K562 (cell line): Measurements from ENCODE around the gene CPT1B. TPM values are rescaled to one million over a fixed set of nuclear protein-coding genes. Genes with fewer than 3 reads are reported as not detected.

Source experiments
- BCOR ChIP-seq: fragments of 450-650 bp; IDR thresholded peaks from 2 replicates; pipeline ENCODE4 v1.6.1; 2016
- CHD1 ChIP-seq: fragments of 200-600 bp; sonication (generic); IDR thresholded peaks from one replicate; pipeline ENCODE4 v1.6.1; 2012; ENCODE audit warnings: mild to moderate bottlenecking, moderate library complexity, low read length, inconsistent platforms
- DLX4 ChIP-seq: fragments of 250-450 bp; sonication (Bioruptor Pico); IDR thresholded peaks from 2 replicates; pipeline ENCODE4 v1.6.1; 2021; ENCODE audit warnings: mild to moderate bottlenecking
- E2F1 ChIP-seq: sonication (generic); formaldehyde crosslinking; IDR thresholded peaks from 2 replicates; pipeline ENCODE4 v1.8.1; 2023; ENCODE audit warnings: mild to moderate bottlenecking, missing genetic modification reagents, moderate library complexity
- EHMT2 ChIP-seq: fragments of 450-650 bp; IDR thresholded peaks from 2 replicates; pipeline ENCODE4 v1.6.1; 2018; ENCODE audit warnings: antibody characterized with exemption
- ELK1 ChIP-seq: sonication (generic); formaldehyde crosslinking; IDR thresholded peaks from 2 replicates; pipeline ENCODE4 v1.8.1; 2022; ENCODE audit warnings: missing genetic modification reagents
- FOXJ2 ChIP-seq: fragments of 200-800 bp; sonication (Bioruptor generic); IDR thresholded peaks from 2 replicates; pipeline ENCODE4 v1.6.1; 2016; ENCODE audit warnings: missing genetic modification characterization, missing compliant biosample characterization
- HDAC1 ChIP-seq, 2 experiments: fragments of 450-650 bp; IDR thresholded peaks; 2 replicates each; pipeline ENCODE4 v1.6.1; 2016 to 2017; ENCODE audit warnings: inconsistent platforms in 1 of 2, mild to moderate bottlenecking in 1 of 2, moderate library complexity in 1 of 2
- PML ChIP-seq: IDR thresholded peaks from 2 replicates; pipeline ENCODE4 v1.6.1; 2012; ENCODE audit warnings: low read length, inconsistent platforms
- RREB1 ChIP-seq: fragments of 250-450 bp; sonication (Bioruptor Pico); IDR thresholded peaks from 2 replicates; pipeline ENCODE4 v1.4.0; 2020
- SETDB1 ChIP-seq: IDR thresholded peaks from one replicate; pipeline ENCODE4 v1.6.1; 2012; ENCODE audit warnings: low read length, control low read depth, inconsistent platforms
- SIX5 ChIP-seq, 2 experiments: IDR thresholded peaks; 2 replicates each; pipeline ENCODE4 v1.6.1; 2011; ENCODE audit warnings: low read length in 2 of 2, borderline replicate concordance in 1 of 2, low read depth in 1 of 2, mild to moderate bottlenecking in 1 of 2, moderate library complexity in 1 of 2; ENCODE audit not compliant: insufficient read depth in 1 of 2
- SMAD4 ChIP-seq: fragments of 250-450 bp; sonication (Bioruptor Pico); conservative IDR thresholded peaks from 2 replicates; pipeline ENCODE4 v1.8.0; 2021; ENCODE audit warnings: inconsistent platforms, mild to moderate bottlenecking, moderate library complexity
- TARDBP ChIP-seq: fragments of 450-650 bp; IDR thresholded peaks from 2 replicates; pipeline ENCODE4 v1.6.1; 2016
- TBL1XR1 ChIP-seq, 2 experiments: IDR thresholded peaks; 2 replicates each; pipeline ENCODE4 v1.6.1; 2012; ENCODE audit warnings: improper control_type of control experiment in 2 of 2, low read length in 2 of 2, mild to moderate bottlenecking in 1 of 2
- ZBTB34 ChIP-seq: fragments of 250-450 bp; sonication (Bioruptor Pico); IDR thresholded peaks from 2 replicates; pipeline ENCODE4 v1.8.0; 2021; ENCODE audit warnings: mild to moderate bottlenecking, moderate library complexity
- ZNF644 ChIP-seq: fragments of 200-800 bp; sonication (Bioruptor generic); IDR thresholded peaks from 2 replicates; pipeline ENCODE4 v1.6.1; 2016; ENCODE audit warnings: low read depth, missing genetic modification characterization, missing compliant biosample characterization
- ZNF778 ChIP-seq: fragments of 450-650 bp; formaldehyde crosslinking; IDR thresholded peaks from 2 replicates; pipeline ENCODE4 v1.4.0; 2020; ENCODE audit warnings: mild to moderate bottlenecking, moderate library complexity
- polyA plus RNA-seq, 8 experiments: library from polyadenylated mRNA; depleted of rRNA in 4 of 8; stranded (reverse) in 5 of 8; unstranded in 3 of 8; fragments of >200 nt; fragmentation: Nextera tagmentation in 2 of 8; fragmentation: Illumina TruSeq in 1 of 8; extraction: Ambion mirVana in 2 of 8; extraction: Trizol in 1 of 8; gene quantifications; 2 replicates each; pipeline versions ENCODE4 v1.2.1 to v1.2.3, GENCODE V29; 2011 to 2014; ENCODE audit warnings: inconsistent platforms in 1 of 8, missing spikeins in 1 of 8
- total RNA-seq, 7 experiments: library from RNA; depleted of rRNA in 6 of 7; stranded (reverse); fragments of >200 nt in 6 of 7; fragmentation: Illumina TruSeq in 2 of 7; extraction: Trizol in 2 of 7; gene quantifications; 2 replicates each; pipeline versions ENCODE4 v1.2.1 to v1.2.3, GENCODE V29; 2011 to 2021; ENCODE audit warnings: low replicate concordance in 1 of 7

The CPT1B gene
- total and polyA plus RNA-seq, 9 of the 15 experiments (the other 6 are each of a cell fraction or from before 2014, with no cell fraction given): 0.35 to 6.1 (median 2.6) TPM

GRCh38 chr22:50582493-50583293 lies 4.5 kb upstream of the CPT1B start, which contains the start of gene CHKB (continued):
- TF ChIP-seq CHD1: no peak
- no peak for TF ChIP-seq E2F1 (CRISPR knock-in tag)
- TF ChIP-seq EHMT2: no peak
- no peak for TF ChIP-seq SETDB1
- no peak for TF ChIP-seq HDAC1 (IDR thresholded peaks at IDR 0.05)
- TF ChIP-seq FOXJ2 (tag): no peak
- peak; percentile 48; the same call in 1 of the 2 replicates for TF ChIP-seq SMAD4
- no peak for TF ChIP-seq PML
- TF ChIP-seq BCOR: no peak
- no peak for TF ChIP-seq SIX5 (IDR thresholded peaks at IDR 0.05; ENCODE audit: borderline replicate concordance in 1 of 2, insufficient read depth in 1 of 2, low read depth in 1 of 2, low read length in 2 of 2)
- no peak for TF ChIP-seq ZNF778 (CRISPR knock-in tag)
- no peak for TF ChIP-seq ZNF644 (tag)
- TF ChIP-seq RREB1 (CRISPR knock-in tag): no peak
- no peak for TF ChIP-seq DLX4
- TF ChIP-seq TARDBP: no peak
- no peak for TF ChIP-seq ZBTB34
- no peak for TF ChIP-seq ELK1
- no peak for TF ChIP-seq TBL1XR1 (IDR thresholded peaks at IDR 0.05; ENCODE audit: low read length in 2 of 2)
